Adrenal gland (tissue), 12 donors: Measurements from ENCODE around the gene ACTR3. TPM values are rescaled to one million over a fixed set of nuclear protein-coding genes. Genes with fewer than 3 reads are reported as not detected.

Experiments
- DNase-seq, 7 donors: peaks; one replicate each; pipeline ENCODE4 v3.0.0-alpha.2; 2019 to 2020
- H3K27ac ChIP-seq, 5 donors: fragments of 200-600 bp; sonication (generic) in 4 of 5; 1 replicate in 3 of 5; 2 replicates in 2 of 5; pipeline versions ENCODE4 v1.5.1 to v1.8.0; 2016 to 2020; ENCODE audit warnings: mild to moderate bottlenecking in 1 of 5
- H3K27me3 ChIP-seq: fragments of 200-600 bp; 2 replicates; pipeline ENCODE4 v1.8.0; 2021
- H3K36me3 ChIP-seq, 2 donors: fragments of 200-600 bp; replicated peaks in 1 of 2; 1 replicate in 1 of 2; 2 replicates in 1 of 2; pipeline versions ENCODE4 v1.5.1 to v1.8.0; 2018 to 2022
- H3K4me1 ChIP-seq, 2 donors: fragments of 200-600 bp; replicated peaks in 1 of 2; 1 replicate in 1 of 2; 2 replicates in 1 of 2; pipeline versions ENCODE4 v1.5.1 to v1.8.0; 2018 to 2021
- H3K4me3 ChIP-seq, 4 donors: fragments of 200-600 bp; sonication (generic) in 3 of 4; one replicate each; pipeline ENCODE4 v1.5.1; 2016 to 2018
- H3K9me3 ChIP-seq, 3 donors: fragments of 200-600 bp; sonication (generic) in 1 of 3; replicated peaks in 1 of 3; 1 replicate in 2 of 3; 2 replicates in 1 of 3; pipeline versions ENCODE4 v1.5.1 to v1.8.0; 2016 to 2021
- CTCF ChIP-seq, 6 experiments: fragments of 450-650 bp in 4 of 6; fragments of 200-600 bp in 2 of 6; sonication (generic) in 1 of 6; IDR thresholded peaks; 1 replicate in 5 of 6; 2 replicates in 1 of 6; pipeline versions ENCODE4 v1.5.1 to v1.8.0; 2016 to 2021; ENCODE audit warnings: antibody characterized with exemption in 6 of 6, mild to moderate bottlenecking in 2 of 6, moderate library complexity in 1 of 6
- POLR2A ChIP-seq, 2 donors: fragments of 450-650 bp; IDR thresholded peaks; one replicate each; pipeline ENCODE4 v1.6.1; 2017; ENCODE audit warnings: antibody characterized with exemption in 2 of 2, mild to moderate bottlenecking in 2 of 2, moderate library complexity in 1 of 2
- WGBS, 4 donors: extraction: QIAGEN DNeasy Blood & Tissue Kit in 2 of 4; methylation state at CpG; one replicate each; pipeline versions ENCODE4 v1.1.5 to v1.1.7; 2013 to 2017; 5-methylcytosine and 5-hydroxymethylcytosine counted together
- intact Hi-C, 2 donors: fragments of 100-400 bp; cut with DNase I; formaldehyde crosslinking; loops; one replicate each; pipeline versions ENCODE4 v1.14.1 to v1.15.0; 2022 to 2023
- polyA plus RNA-seq, 3 donors: library from polyadenylated mRNA; stranded (reverse); fragments of 200-250 nt in 2 of 3; fragments of 350-450 nt in 1 of 3; fragmentation: Illumina TruSeq in 1 of 3; extraction: RNeasy Lipid Tissue Mini Kit (QIAGEN cat#74804) in 1 of 3; gene quantifications; one replicate each; pipeline ENCODE4 v1.2.3, GENCODE V29; 2013 to 2014
- total RNA-seq, 9 donors: library from RNA; depleted of rRNA in 4 of 9; stranded (reverse); fragments of >200 nt in 4 of 9; fragments of 120-200 nt in 1 of 9; fragmentation: NEBNext Ultra II Directional in 1 of 9; extraction: Animal tissue kit (Norgen Biotek cat#: 25700) in 1 of 9; gene quantifications; one replicate each; pipeline versions ENCODE4 v1.1.0 to v1.2.4, GENCODE V29; 2013 to 2023
- donor health status: healthy with polysubstance abuse.
- donor health status: Bipolar disorder and iron deficiency.
- donor health status: DM: yes; HTN: yes; CAD: no.
- donor health status: DM: no; HTN: no; CAD: no.
- donor health status: DM: no; HTN: no; CAD: no.
- donor health status: DM: yes; HTN: yes; CAD: no.

Gene ACTR3
- total and polyA plus RNA-seq, 12 donors, result 28.1 to 530 (median 219) TPM

- H3K27ac ChIP-seq, result no peak overlapping the region
- intact Hi-C loops, result no loop called here
- DNase-seq, result no peak
- no peaks in the 10 kb centered on the region for H3K9me3 ChIP-seq
- no peaks in the 10 kb centered on the region for H3K36me3 ChIP-seq
- no peaks in the 10 kb centered on the region for H3K4me1 ChIP-seq
- WGBS, 4 donors, result 92 to 93% (median 92%) methylated on average over 3 of the region's 3 CpGs
- H3K27me3 ChIP-seq, result no peaks in the 10 kb centered on the region
- no peak for TF ChIP-seq POLR2A (IDR thresholded peaks at IDR 0.05)
- no peak for TF ChIP-seq CTCF (IDR thresholded peaks at IDR 0.05)
- no peak overlapping the region for H3K4me3 ChIP-seq
Measured at GRCh38 chr2:114007436-114007835, 117.5 kb downstream of the ACTR3 start.

GRCh38 chr2:114008720-114009119 is 118.8 kb downstream of the ACTR3 start:
- H3K9me3 ChIP-seq, result no peaks in the 10 kb centered on the region
- intact Hi-C loops, result no loop called here
- WGBS, 4 donors, result 88 to 93% (median 92%) methylated on average over 4 of the region's 4 CpGs
- no peaks in the 10 kb centered on the region for H3K36me3 ChIP-seq
- no peaks in the 10 kb centered on the region for H3K4me1 ChIP-seq
- H3K27me3 ChIP-seq, result no peaks in the 10 kb centered on the region
- DNase-seq, result no peak
- H3K4me3 ChIP-seq, result no peak overlapping the region
- TF ChIP-seq POLR2A (IDR thresholded peaks at IDR 0.05) (no peak), CTCF (IDR thresholded peaks at IDR 0.05) (no peak)
- no peak overlapping the region for H3K27ac ChIP-seq

GRCh38 chr2:114009205-114009944 is 119.5 kb downstream of the ACTR3 start:
- no peaks in the 10 kb centered on the region for H3K9me3 ChIP-seq
- no peaks in the 10 kb centered on the region for H3K36me3 ChIP-seq
- H3K27me3 ChIP-seq, result no peaks in the 10 kb centered on the region
- DNase-seq, result no peak
- no peak for TF ChIP-seq CTCF (IDR thresholded peaks at IDR 0.05)
- no peaks in the 10 kb centered on the region for H3K4me1 ChIP-seq
- H3K27ac ChIP-seq, result no peak overlapping the region
- no peak overlapping the region for H3K4me3 ChIP-seq
- intact Hi-C loops, result no loop called here
- 82 to 89% (median 85%) methylated on average over 7 of the region's 7 CpGs for WGBS, 4 donors

GRCh38 chr2:114010001-114010400 is 120.1 kb downstream of the ACTR3 start:
- Histone ChIP-seq H3K9me3 (no peaks in the 10 kb centered on the region), H3K4me3 (no peak overlapping the region), H3K4me1 (no peaks in the 10 kb centered on the region), H3K36me3 (no peaks in the 10 kb centered on the region), H3K27ac (no peak overlapping the region), H3K27me3 (no peaks in the 10 kb centered on the region)
- no peak for DNase-seq
- TF ChIP-seq CTCF (IDR thresholded peaks at IDR 0.05) (no peak), POLR2A (IDR thresholded peaks at IDR 0.05) (no peak)
- WGBS, 4 donors, result 81 to 97% (median 93%) methylated on average over 2 of the region's 2 CpGs
- intact Hi-C loops, result no loop called here
